Measurements from ENCODE around the gene DSCAM. TPM values are rescaled to one million over a fixed set of nuclear protein-coding genes. Genes with fewer than 3 reads are reported as not detected.

DSCAM gene
- total RNA-seq, 1 donor from 2014 or later: not detected

DNA sequence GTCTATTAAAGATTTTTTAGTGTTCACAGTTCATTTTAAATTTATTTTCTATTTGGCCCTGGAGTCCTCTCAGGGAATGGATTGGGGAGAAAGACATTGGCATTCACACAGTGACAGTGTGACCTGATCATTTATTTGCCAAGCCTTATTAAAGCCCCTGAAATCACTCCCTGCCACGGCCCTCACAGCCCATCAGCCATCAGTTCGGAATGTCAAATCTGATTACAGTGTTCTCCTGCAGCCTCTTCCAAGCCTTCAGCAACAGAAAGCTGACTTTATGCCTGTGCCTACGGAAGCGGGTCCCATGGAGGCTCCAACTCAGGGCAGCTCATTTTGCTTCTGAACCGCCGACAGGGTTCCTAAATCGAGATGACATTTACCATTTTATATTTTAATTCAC lies 451.2 kb downstream of the DSCAM start:
- H3K4me1 ChIP-seq: no peaks in the 10 kb centered on the region
- no peak overlapping the region for H3K4me3 ChIP-seq
- H3K36me3 ChIP-seq: no peaks in the 10 kb centered on the region
- TF ChIP-seq, protein P1, sequence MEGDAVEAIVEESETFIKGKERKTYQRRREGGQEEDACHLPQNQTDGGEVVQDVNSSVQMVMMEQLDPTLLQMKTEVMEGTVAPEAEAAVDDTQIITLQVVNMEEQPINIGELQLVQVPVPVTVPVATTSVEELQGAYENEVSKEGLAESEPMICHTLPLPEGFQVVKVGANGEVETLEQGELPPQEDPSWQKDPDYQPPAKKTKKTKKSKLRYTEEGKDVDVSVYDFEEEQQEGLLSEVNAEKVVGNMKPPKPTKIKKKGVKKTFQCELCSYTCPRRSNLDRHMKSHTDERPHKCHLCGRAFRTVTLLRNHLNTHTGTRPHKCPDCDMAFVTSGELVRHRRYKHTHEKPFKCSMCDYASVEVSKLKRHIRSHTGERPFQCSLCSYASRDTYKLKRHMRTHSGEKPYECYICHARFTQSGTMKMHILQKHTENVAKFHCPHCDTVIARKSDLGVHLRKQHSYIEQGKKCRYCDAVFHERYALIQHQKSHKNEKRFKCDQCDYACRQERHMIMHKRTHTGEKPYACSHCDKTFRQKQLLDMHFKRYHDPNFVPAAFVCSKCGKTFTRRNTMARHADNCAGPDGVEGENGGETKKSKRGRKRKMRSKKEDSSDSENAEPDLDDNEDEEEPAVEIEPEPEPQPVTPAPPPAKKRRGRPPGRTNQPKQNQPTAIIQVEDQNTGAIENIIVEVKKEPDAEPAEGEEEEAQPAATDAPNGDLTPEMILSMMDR (IDR thresholded peaks at IDR 0.05; ENCODE audit: borderline replicate concordance): no peak
- H3K27ac ChIP-seq (replicated peaks): no peak overlapping the region
- H3K27me3 ChIP-seq (ENCODE audit: low read depth): peaks cover 18% of the 10 kb centered on the region
- no peaks in the 10 kb centered on the region for H3K9me3 ChIP-seq (replicated peaks)
- no peak for DNase-seq
- intact Hi-C loops (cut with micrococcal nuclease): no loop called here

- Histone ChIP-seq H3K36me3 (no peaks in the 10 kb centered on the region), H3K27me3 (ENCODE audit: low read depth) (peaks cover 26% of the 10 kb centered on the region), H3K4me1 (no peaks in the 10 kb centered on the region), H3K9me3 (replicated peaks) (no peaks in the 10 kb centered on the region), H3K4me3 (no peak overlapping the region), H3K27ac (replicated peaks) (no peak overlapping the region)
- intact Hi-C loops (cut with micrococcal nuclease): no loop called here
- TF ChIP-seq, protein P1 (IDR thresholded peaks at IDR 0.05; ENCODE audit: borderline replicate concordance): no peak
- no peak for DNase-seq
Observed at GRCh38 chr21:40393066-40393465, 453.9 kb downstream of the DSCAM start.

GRCh38 chr21:40388046-40388445 lies 458.9 kb downstream of the DSCAM start:
- peaks cover 44% of the 10 kb centered on the region for H3K27me3 ChIP-seq (ENCODE audit: low read depth)
- H3K9me3 ChIP-seq (replicated peaks): no peaks in the 10 kb centered on the region
- intact Hi-C loops (cut with micrococcal nuclease): loop anchor here (5.0 kb wide), 1 partner anchor 246 kb away; no protein-coding TSS in a partner anchor
- H3K36me3 ChIP-seq: no peaks in the 10 kb centered on the region
- H3K4me3 ChIP-seq: no peak overlapping the region
- H3K27ac ChIP-seq (replicated peaks): no peak overlapping the region
- TF ChIP-seq, protein P1 (IDR thresholded peaks at IDR 0.05; ENCODE audit: borderline replicate concordance): no peak
- no peaks in the 10 kb centered on the region for H3K4me1 ChIP-seq
- DNase-seq: no peak

- H3K27ac ChIP-seq (replicated peaks): no peak overlapping the region
- no peaks in the 10 kb centered on the region for H3K36me3 ChIP-seq
- no peak overlapping the region for H3K4me3 ChIP-seq
- H3K9me3 ChIP-seq (replicated peaks): no peaks in the 10 kb centered on the region
- DNase-seq: no peak
- no peaks in the 10 kb centered on the region for H3K4me1 ChIP-seq
- TF ChIP-seq, protein P1 (IDR thresholded peaks at IDR 0.05; ENCODE audit: borderline replicate concordance): no peak
- peaks cover 44% of the 10 kb centered on the region for H3K27me3 ChIP-seq (ENCODE audit: low read depth)
- intact Hi-C loops (cut with micrococcal nuclease): loop anchor here (5.0 kb wide), 1 partner anchor 245 kb away; no protein-coding TSS in a partner anchor
Observed at GRCh38 chr21:40386981-40387747, 459.8 kb downstream of the DSCAM start.

DNA sequence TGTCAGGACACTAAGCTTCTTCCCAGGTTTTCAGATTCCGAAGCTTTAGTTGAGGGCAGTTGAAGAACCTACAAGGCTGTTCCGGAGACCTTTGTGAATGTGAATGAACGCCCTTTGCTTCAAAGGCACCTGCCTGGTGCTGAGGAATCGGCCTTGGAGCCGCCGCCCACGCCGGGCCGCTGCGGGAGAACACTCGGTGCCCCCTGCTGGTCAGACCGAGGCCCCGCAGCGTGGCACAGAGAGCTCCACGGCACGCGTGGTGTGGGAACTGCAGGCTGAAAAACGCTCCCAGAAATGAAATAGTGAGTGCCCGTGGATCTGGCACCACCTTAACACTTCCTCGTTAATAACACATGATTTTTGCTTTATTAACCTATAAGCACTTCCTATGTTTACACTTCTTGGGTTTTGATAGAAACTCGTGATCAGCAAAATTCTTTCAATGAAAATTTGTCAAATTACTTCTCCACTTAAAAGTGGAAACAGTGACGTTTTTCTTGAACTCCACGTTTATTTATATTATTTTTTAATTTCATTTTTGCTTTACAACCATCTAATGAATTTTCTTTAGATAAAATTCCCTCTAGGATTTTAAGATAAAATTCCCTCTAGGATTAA lies 460.6 kb downstream of the DSCAM start:
- Histone ChIP-seq H3K27ac (replicated peaks) (no peak overlapping the region), H3K4me3 (no peak overlapping the region), H3K36me3 (no peaks in the 10 kb centered on the region), H3K27me3 (ENCODE audit: low read depth) (peaks cover 44% of the 10 kb centered on the region), H3K9me3 (replicated peaks) (no peaks in the 10 kb centered on the region), H3K4me1 (no peaks in the 10 kb centered on the region)
- intact Hi-C loops (cut with micrococcal nuclease): loop anchor here (5.0 kb wide), 1 partner anchor 244 kb away; no protein-coding TSS in a partner anchor
- TF ChIP-seq, protein P1 (IDR thresholded peaks at IDR 0.05; ENCODE audit: borderline replicate concordance): peak; percentile 78
- peak; percentile 32 for DNase-seq

Measured in left ventricle myocardium inferior (tissue), 1 donor.